HG03469 (cell line): ENCODE results near the gene TAF11L8.
"Not testable (repeated sequence)": the region's sequence is repeated elsewhere in the genome, so short reads cannot be mapped to it uniquely, and the experiment has no call there.

Experiments used
- ATAC-seq: cut with Tn5 transposase; IDR thresholded peaks from one replicate; pipeline ENCODE4 v1.9.1; 2021; ENCODE audit warnings: mild to moderate bottlenecking, moderate library complexity, moderate number of reproducible peaks; ENCODE audit not compliant: unreplicated experiment

TAF11L8 gene

DNA sequence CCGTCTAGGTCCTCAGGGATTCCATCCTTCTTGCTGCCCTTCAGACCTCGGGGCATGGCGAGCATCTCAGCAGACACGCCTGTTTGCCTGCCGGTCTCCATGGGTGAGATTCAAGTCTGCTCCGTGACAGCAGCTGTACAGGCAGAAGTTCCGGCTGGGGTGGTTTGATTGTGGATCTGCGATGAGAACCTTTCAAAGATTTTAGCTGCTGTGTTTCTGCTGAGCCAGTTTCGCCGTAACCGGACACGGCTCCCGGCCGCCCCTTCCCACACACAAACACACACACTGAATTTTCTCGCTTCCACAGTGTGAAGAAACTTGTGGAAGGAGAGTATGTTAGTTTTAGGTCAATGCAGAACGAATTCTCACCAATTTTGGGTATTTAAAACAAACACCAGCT lies at the start of gene TAF11L8:
Gene TAF11L8, minus strand, starts transcription at position 101 of the 400 bp plus-strand sequence.
- not testable (repeated sequence) for ATAC-seq

DNA sequence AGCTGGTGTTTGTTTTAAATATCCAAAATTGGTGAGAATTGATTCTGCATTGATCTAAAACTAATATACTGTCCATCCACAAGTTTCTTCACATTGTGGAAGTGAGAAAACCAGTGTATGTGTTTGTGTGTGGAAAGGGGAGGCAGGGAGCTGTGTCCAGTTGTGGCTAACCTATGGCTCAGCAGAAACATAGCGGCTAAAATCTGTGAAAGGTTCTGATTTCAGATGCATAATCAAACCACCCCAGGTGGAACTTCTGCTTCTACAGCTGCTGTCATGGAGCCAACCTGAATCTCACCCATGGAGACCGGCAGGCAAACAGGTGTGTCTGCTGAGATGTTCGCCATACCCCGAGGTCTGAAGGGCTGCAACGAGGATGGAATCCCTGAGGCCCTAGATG lies 43.4 kb upstream of the TAF11L8 start, which contains the start of gene TAF11L14:
Gene TAF11L14, plus strand, starts transcription at position 301 of the 400 bp plus-strand sequence.
- ATAC-seq, result no peak

DNA sequence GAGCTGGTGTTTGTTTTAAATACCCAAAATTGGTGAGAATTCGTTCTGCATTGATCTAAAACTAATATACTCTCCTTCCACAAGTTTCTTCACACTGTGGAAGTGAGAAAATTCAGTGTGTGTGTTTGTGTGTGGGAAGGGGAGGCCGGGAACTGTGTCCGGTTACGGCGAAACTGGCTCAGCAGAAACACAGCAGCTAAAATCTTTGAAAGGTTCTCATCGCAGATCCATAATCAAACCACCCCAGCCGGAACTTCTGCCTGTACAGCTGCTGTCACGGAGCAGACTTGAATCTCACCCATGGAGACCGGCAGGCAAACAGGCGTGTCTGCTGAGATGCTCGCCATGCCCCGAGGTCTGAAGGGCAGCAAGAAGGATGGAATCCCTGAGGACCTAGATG lies 41.0 kb upstream of the TAF11L8 start, which contains the start of gene TAF11L13:
Gene TAF11L13, plus strand, starts transcription at position 301 of the 400 bp plus-strand sequence.
- not testable (repeated sequence) for ATAC-seq

DNA sequence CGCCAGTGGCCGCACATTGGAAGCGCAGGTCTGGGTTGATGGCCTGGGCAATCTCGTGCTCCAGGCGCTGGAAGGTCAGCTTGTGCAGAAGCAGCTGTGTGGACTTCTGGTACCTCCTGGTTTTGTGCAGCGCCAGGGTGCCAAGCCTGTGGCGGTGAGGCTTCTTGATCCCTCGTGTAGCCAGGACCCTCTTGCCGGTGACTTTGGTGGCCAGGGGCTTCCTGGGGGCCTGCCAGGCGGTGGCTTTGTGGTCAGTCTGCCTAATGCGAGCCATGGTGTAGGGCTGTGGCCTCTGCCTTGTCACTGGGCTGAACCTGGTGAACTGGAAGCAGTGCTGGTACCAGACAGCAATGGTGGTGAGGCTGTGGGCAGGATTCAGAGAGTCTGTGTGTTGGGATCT lies 34.9 kb upstream of the TAF11L8 start:
- no peak for ATAC-seq

DNA sequence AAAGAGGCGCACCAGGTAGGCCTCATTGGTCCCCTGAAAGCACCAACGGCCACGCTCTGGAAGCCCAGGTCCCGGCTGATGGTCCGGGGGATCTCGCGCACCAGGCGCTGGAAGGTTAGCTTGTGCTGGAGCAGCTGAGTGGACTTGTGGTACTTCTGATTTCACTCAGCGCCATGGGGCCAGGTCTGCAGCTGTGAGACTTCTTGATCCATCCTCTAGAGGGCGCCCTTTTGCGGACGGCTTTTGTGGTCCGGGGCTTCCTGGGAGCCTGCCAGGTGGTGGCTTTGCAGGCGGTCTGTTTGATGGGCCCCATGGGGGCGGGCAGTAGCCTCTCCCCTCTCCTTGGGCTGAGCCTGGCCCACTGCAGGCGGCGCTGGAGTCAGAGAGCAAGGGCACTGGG lies 29.9 kb upstream of the TAF11L8 start:
- ATAC-seq, result no peak

DNA sequence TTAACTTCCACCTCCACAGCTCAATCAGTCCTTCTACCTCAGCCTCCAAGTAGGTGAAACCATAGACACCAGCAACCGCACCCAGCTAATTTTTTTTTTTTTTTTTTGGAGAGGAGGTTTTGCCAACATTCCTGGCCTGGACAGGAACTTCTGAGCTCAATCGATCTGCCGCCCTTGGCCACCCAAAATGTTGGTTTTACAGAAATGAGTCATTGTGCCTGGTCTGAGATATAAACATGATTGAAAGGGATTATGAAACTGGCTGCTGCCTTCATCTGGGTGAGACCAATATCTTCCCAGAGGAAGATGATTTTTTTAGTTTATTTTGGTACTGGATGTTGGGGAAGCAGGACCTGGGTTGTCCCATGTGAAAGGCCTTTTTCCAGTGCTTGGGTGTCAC lies 28.6 kb upstream of the TAF11L8 start:
- no peak for ATAC-seq

DNA sequence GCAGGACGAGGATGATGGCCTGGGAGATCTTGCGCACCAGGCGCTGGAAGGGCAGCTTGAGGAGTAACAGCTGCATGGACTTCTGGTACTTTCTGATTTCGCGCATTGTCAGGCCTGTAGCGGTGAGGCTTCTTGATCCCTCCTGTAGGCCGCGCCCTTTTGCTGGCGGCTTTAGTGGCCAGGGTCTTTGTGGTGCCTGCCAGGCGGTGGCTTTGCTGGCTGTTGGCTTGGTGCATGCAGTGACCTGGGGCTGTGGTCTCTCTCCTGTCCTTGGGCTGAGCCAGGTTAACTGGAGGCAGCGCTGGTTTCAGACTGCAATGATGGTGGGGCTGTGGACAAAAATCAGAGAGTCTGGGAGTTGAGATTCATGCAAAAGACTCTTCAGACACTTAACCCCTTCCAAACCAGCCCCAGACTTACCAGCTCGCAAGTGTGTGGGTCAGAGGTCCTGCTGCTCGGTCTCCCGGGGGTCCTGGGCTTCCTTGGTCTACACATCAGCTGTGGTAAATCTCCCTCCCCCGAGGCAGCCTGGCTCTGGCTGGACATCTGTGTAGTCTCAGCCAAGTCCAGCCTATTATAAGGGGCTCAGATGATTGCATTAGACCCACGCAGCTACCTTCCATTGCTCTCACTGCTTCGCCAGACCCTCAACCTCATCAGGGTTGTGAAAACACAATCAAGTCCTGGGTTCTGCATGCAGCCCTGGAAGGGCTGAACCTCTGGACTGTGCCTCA lies 24.3 kb upstream of the TAF11L8 start:
- no peak for ATAC-seq

DNA sequence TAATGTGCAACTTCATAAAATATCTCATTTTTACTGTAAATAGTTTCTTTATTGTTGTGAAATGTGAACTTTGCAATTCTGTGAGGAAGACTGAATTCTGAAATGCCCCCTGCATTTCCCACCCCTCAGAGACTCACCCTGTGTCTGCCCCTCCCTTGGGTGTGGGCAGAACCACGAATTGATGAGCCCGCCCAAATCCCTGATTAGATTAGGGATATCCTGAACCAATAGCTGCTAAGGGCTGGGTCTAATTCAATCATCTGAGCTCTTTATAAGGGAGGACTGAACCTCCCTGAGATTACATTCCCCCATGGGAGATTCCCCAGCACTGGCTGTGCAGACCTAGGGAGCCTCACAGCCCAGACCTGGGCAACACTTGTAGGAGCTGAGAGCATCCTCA lies 19.3 kb upstream of the TAF11L8 start, which contains the start of gene TAF11L12:
Gene TAF11L12, plus strand, starts transcription at position 301 of the 400 bp plus-strand sequence.
- ATAC-seq, result not testable (repeated sequence)

GRCh38 chr5:17607461-17607860 lies 16.7 kb upstream of the TAF11L8 start:
- ATAC-seq, result not testable (repeated sequence)

DNA sequence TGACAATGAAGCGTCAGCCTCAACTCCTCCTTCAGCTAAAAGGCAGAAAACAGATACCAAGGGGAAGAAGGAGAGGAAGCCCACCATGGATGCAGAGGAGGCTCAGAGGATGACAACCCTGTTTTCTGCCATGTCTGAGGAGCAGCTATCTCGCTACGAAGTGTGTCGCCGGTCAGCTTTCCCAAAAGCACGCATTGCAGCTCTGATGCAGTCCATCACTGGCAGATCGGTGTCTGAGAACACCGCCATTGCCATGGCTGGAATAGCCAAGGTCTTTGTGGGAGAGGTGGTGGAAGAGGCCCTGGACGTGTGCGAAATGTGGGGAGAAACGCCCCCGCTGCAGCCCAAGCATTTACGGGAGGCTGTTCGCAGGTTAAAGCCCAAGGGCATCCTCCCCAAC lies 14.2 kb upstream of the TAF11L8 start:
- ATAC-seq, result no peak

- ATAC-seq, result not testable (repeated sequence)
Observed at GRCh38 chr5:17603880-17604279, 13.1 kb upstream of the TAF11L8 start, which contains the start of gene TAF11L11. Gene TAF11L11 (plus strand): TSS chr5:17604183.

- not testable (repeated sequence) for ATAC-seq
Observed at GRCh38 chr5:17597728-17598127, 7.0 kb upstream of the TAF11L8 start, which contains the start of gene TAF11L10. Gene TAF11L10 (minus strand): TSS chr5:17597828.

- not testable (repeated sequence) for ATAC-seq
Observed at GRCh38 chr5:17594255-17594654, 3.5 kb upstream of the TAF11L8 start, which contains the start of gene TAF11L9. Gene TAF11L9 (minus strand): TSS chr5:17594394.

- not testable (repeated sequence) for ATAC-seq
Observed at GRCh38 chr5:17585658-17586057, 5.1 kb downstream of the TAF11L8 start, which contains the start of gene TAF11L7. Gene TAF11L7 (minus strand): TSS chr5:17585758.
